Trophoblast cell (in vitro differentiated cells and primary cell): Measurements from ENCODE around the gene C7orf57.

Experiments used
- DNase-seq, 2 donors: peaks; one replicate each; pipeline ENCODE4 v3.0.0-alpha.2; 2016
- H2AFZ ChIP-seq: 2 replicates; pipeline ENCODE4 v1.6.1; 2013; ENCODE audit warnings: low read length, moderate library complexity, mild to moderate bottlenecking; ENCODE audit not compliant: insufficient read depth, poor library complexity
- H2AK5ac ChIP-seq: 2 replicates; pipeline ENCODE4 v1.6.1; 2013; ENCODE audit warnings: mild to moderate bottlenecking, low read length
- H2BK120ac ChIP-seq: 2 replicates; pipeline ENCODE4 v1.6.1; 2013; ENCODE audit warnings: low read length, mild to moderate bottlenecking, moderate library complexity; ENCODE audit not compliant: insufficient read depth, poor library complexity
- H2BK12ac ChIP-seq: 2 replicates; pipeline ENCODE4 v1.6.1; 2013; ENCODE audit warnings: mild to moderate bottlenecking, low read length, moderate library complexity
- H2BK5ac ChIP-seq: 2 replicates; pipeline ENCODE4 v1.6.1; 2013; ENCODE audit warnings: low read length, low read depth, moderate library complexity, mild to moderate bottlenecking; ENCODE audit not compliant: poor library complexity
- H3K14ac ChIP-seq: 2 replicates; pipeline ENCODE4 v1.6.1; 2013; ENCODE audit warnings: mild to moderate bottlenecking, low read length
- H3K18ac ChIP-seq: 2 replicates; pipeline ENCODE4 v1.6.1; 2013; ENCODE audit warnings: mild to moderate bottlenecking, low read length
- H3K23ac ChIP-seq: 2 replicates; pipeline ENCODE4 v1.6.1; 2013; ENCODE audit warnings: low read length
- H3K27ac ChIP-seq: 2 replicates; pipeline ENCODE4 v1.5.1; 2013; ENCODE audit warnings: low read depth, mild to moderate bottlenecking, inconsistent platforms, low read length, moderate library complexity
- H3K27me3 ChIP-seq: 2 replicates; pipeline ENCODE4 v1.6.1; 2013; ENCODE audit warnings: inconsistent platforms, mild to moderate bottlenecking, low read length, moderate library complexity; ENCODE audit not compliant: insufficient read depth
- H3K36me3 ChIP-seq, 2 experiments: 1 replicate in 1 of 2; 2 replicates in 1 of 2; pipeline ENCODE4 v1.6.1; 2013; ENCODE audit warnings: low read length in 2 of 2, mild to moderate bottlenecking in 2 of 2, moderate library complexity in 1 of 2; ENCODE audit not compliant: insufficient read depth in 2 of 2, control insufficient read depth in 1 of 2
- H3K4ac ChIP-seq: 2 replicates; pipeline ENCODE4 v1.6.1; 2013; ENCODE audit warnings: low read depth, mild to moderate bottlenecking, low read length, moderate library complexity
- H3K4me1 ChIP-seq, 2 experiments: 1 replicate in 1 of 2; 2 replicates in 1 of 2; pipeline ENCODE4 v1.6.1; 2013; ENCODE audit warnings: low read length in 2 of 2, mild to moderate bottlenecking in 2 of 2, moderate library complexity in 1 of 2; ENCODE audit not compliant: insufficient read depth in 2 of 2, control insufficient read depth in 1 of 2
- H3K4me2 ChIP-seq: 2 replicates; pipeline ENCODE4 v1.6.1; 2013; ENCODE audit warnings: inconsistent platforms, mild to moderate bottlenecking, low read length, moderate library complexity
- H3K4me3 ChIP-seq: 2 replicates; pipeline ENCODE4 v1.5.1; 2013; ENCODE audit warnings: mild to moderate bottlenecking, low read depth, low read length, inconsistent platforms
- H3K79me1 ChIP-seq: one replicate; pipeline ENCODE4 v1.6.1; 2013; ENCODE audit warnings: low read length
- H3K79me2 ChIP-seq: 2 replicates; pipeline ENCODE4 v1.6.1; 2013; ENCODE audit warnings: low read length, mild to moderate bottlenecking; ENCODE audit not compliant: control insufficient read depth, insufficient read depth, poor library complexity
- H3K9ac ChIP-seq: 2 replicates; pipeline ENCODE4 v1.6.1; 2013; ENCODE audit warnings: mild to moderate bottlenecking, low read length
- H3K9me3 ChIP-seq: 2 replicates; pipeline ENCODE4 v1.6.1; 2013; ENCODE audit warnings: low read depth, mild to moderate bottlenecking, control low read depth, inconsistent platforms, low read length; ENCODE audit not compliant: insufficient read depth
- H4K12ac ChIP-seq: 2 replicates; pipeline ENCODE4 v1.6.1; 2013; ENCODE audit warnings: low read depth, mild to moderate bottlenecking, low read length, moderate library complexity
- H4K8ac ChIP-seq: 2 replicates; pipeline ENCODE4 v1.6.1; 2013; ENCODE audit warnings: low read depth, mild to moderate bottlenecking, low read length, moderate library complexity
- H4K91ac ChIP-seq: one replicate; pipeline ENCODE4 v1.6.1; 2013; ENCODE audit warnings: low read depth, mild to moderate bottlenecking, low read length, moderate library complexity
- WGBS: extraction: QIAGEN DNeasy Blood & Tissue Kit; methylation state at CpG from one replicate; pipeline ENCODE4 v1.1.7; 2013; ENCODE audit warnings: missing lambda C conversion rate; ENCODE audit not compliant: insufficient read length, insufficient coverage; ENCODE audit errors: extremely low coverage; 5-methylcytosine and 5-hydroxymethylcytosine counted together

C7orf57 gene

DNA sequence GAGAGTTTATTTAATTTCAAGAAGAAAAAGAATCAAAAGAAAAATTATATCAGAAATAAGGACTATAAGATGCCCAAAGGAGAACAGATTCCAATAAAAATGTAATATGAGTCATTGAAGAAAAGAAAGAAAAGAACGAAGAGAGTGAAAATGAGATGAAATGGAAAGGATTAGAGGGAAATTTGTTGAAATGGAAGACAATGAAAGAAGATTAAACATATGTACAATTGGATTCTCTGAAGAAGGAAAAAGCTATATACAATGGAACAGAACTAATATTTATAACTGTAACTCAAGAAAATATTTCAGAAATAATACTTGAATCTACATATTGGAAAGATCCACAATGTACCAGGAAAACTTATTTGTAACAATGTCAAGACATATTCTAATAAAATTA is 28.6 kb downstream of the C7orf57 start:
- no peak overlapping the region for H3K4me3 ChIP-seq
- no peak overlapping the region for H3K27ac ChIP-seq
- no peaks in the 10 kb centered on the region for H3K79me2 ChIP-seq
- no peak overlapping the region for H3K4me2 ChIP-seq
- H3K4me1 ChIP-seq, result no peaks in the 10 kb centered on the region
- no peak overlapping the region for H3K14ac ChIP-seq
- no peak overlapping the region for H2BK120ac ChIP-seq
- H2BK5ac ChIP-seq, result no peak overlapping the region
- no peaks in the 10 kb centered on the region for H3K79me1 ChIP-seq
- H2AFZ ChIP-seq, result no peak overlapping the region
- no peak overlapping the region for H3K18ac ChIP-seq
- H4K8ac ChIP-seq, result no peak overlapping the region
- no peak overlapping the region for H3K4ac ChIP-seq
- no peak overlapping the region for H2AK5ac ChIP-seq
- H3K36me3 ChIP-seq, result no peaks in the 10 kb centered on the region
- H4K91ac ChIP-seq, result no peak overlapping the region
- no peak overlapping the region for H4K12ac ChIP-seq
- H3K9ac ChIP-seq, result no peak overlapping the region
- no peaks in the 10 kb centered on the region for H3K27me3 ChIP-seq
- H3K9me3 ChIP-seq, result no peaks in the 10 kb centered on the region
- 96% methylated on average over 1 of the region's 1 CpG for WGBS
- no peak for DNase-seq
- H3K23ac ChIP-seq, result no peak overlapping the region
- no peak overlapping the region for H2BK12ac ChIP-seq

DNA sequence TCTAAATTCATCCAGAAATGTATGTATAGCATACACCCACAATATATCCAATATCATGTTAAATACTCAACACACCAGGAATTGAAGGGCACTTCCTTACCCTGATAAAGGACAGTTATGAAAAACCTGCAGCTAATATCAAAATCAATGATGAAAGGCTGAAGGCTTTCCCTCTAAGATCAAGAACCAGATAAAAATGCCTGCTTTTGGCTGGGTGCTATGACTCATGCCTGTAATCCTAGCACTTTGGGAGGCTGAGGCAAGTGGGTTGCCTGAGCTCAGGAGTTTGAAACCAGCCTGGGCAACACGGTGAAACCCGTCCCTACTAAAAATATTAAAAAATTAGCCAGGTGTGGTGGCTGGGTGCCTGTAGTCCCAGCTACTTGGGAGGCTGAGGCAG is 32.1 kb downstream of the C7orf57 start:
- Histone ChIP-seq H3K36me3 (no peaks in the 10 kb centered on the region), H3K23ac (no peak overlapping the region), H3K27me3 (no peaks in the 10 kb centered on the region), H3K79me2 (no peaks in the 10 kb centered on the region), H4K12ac (no peak overlapping the region), H4K91ac (no peak overlapping the region), H3K27ac (no peak overlapping the region), H3K4me2 (no peak overlapping the region), H3K9me3 (no peaks in the 10 kb centered on the region), H3K4me1 (no peaks in the 10 kb centered on the region), H3K4me3 (no peak overlapping the region), H3K18ac (no peak overlapping the region), H2BK12ac (no peak overlapping the region), H2AK5ac (no peak overlapping the region), H3K9ac (no peak overlapping the region), H3K14ac (no peak overlapping the region), H4K8ac (no peak overlapping the region), H3K4ac (no peak overlapping the region), H3K79me1 (no peaks in the 10 kb centered on the region), H2BK5ac (no peak overlapping the region), H2AFZ (no peak overlapping the region), H2BK120ac (no peak overlapping the region)
- peak; percentile 50 to 86 for DNase-seq
- WGBS, result no CpG with 5 or more reads among the region's 2 CpGs

GRCh38 chr7:48074204-48074654 is 38.9 kb downstream of the C7orf57 start:
- Histone ChIP-seq H2BK120ac (no peak overlapping the region), H3K4me3 (no peak overlapping the region), H3K9ac (no peak overlapping the region), H3K4me2 (no peak overlapping the region), H3K4ac (no peak overlapping the region), H3K23ac (no peak overlapping the region), H4K91ac (peak overlapping the region; percentile 28), H3K4me1 (peaks cover 0 to 3% of the 10 kb centered on the region in 2 experiments), H3K27me3 (no peaks in the 10 kb centered on the region), H3K79me1 (peaks cover 2% of the 10 kb centered on the region), H2BK12ac (no peak overlapping the region), H4K12ac (no peak overlapping the region), H4K8ac (no peak overlapping the region), H2AK5ac (no peak overlapping the region), H3K36me3 (no peaks in the 10 kb centered on the region), H3K9me3 (no peaks in the 10 kb centered on the region), H2BK5ac (no peak overlapping the region), H2AFZ (no peak overlapping the region), H3K14ac (no peak overlapping the region), H3K79me2 (no peaks in the 10 kb centered on the region), H3K18ac (no peak overlapping the region), H3K27ac (peak overlapping the region; percentile 84)
- DNase-seq, result peak; percentile 87 to 95

GRCh38 chr7:48077423-48077822 is 42.1 kb downstream of the C7orf57 start:
- H3K79me1 ChIP-seq, result peaks cover 2% of the 10 kb centered on the region
- H3K9me3 ChIP-seq, result no peaks in the 10 kb centered on the region
- H4K91ac ChIP-seq, result no peak overlapping the region
- H2BK120ac ChIP-seq, result no peak overlapping the region
- H3K23ac ChIP-seq, result no peak overlapping the region
- H3K9ac ChIP-seq, result no peak overlapping the region
- no peak overlapping the region for H4K12ac ChIP-seq
- H2AFZ ChIP-seq, result no peak overlapping the region
- no peak overlapping the region for H4K8ac ChIP-seq
- no peak overlapping the region for H3K14ac ChIP-seq
- H3K27ac ChIP-seq, result no peak overlapping the region
- H3K4me1 ChIP-seq, result peaks cover 0 to 3% of the 10 kb centered on the region in 2 experiments
- no peak overlapping the region for H2BK12ac ChIP-seq
- H3K4me3 ChIP-seq, result no peak overlapping the region
- H3K27me3 ChIP-seq, result no peaks in the 10 kb centered on the region
- WGBS, result no CpG with 5 or more reads among the region's 1 CpG
- H3K36me3 ChIP-seq, result no peaks in the 10 kb centered on the region
- no peak overlapping the region for H3K4me2 ChIP-seq
- no peaks in the 10 kb centered on the region for H3K79me2 ChIP-seq
- H2AK5ac ChIP-seq, result no peak overlapping the region
- no peak overlapping the region for H3K18ac ChIP-seq
- no peak overlapping the region for H3K4ac ChIP-seq
- H2BK5ac ChIP-seq, result no peak overlapping the region
- peak in 1 of 2 donors; percentile 54 for DNase-seq
